CD14-positive monocyte (primary cell): ENCODE measurements around the gene SLC30A10. TPM values are rescaled to one million over a fixed set of nuclear protein-coding genes. Genes with fewer than 3 reads are reported as not detected.

ENCODE experiments used
- DNase-seq, 3 donors: peaks; one replicate each; pipeline ENCODE4 v3.0.0-alpha.2; 2011 to 2022
- H2AFZ ChIP-seq: 2 replicates; pipeline ENCODE4 v1.6.0; 2012; ENCODE audit warnings: mild to moderate bottlenecking, low read depth, low read length, inconsistent platforms; ENCODE audit not compliant: insufficient read depth, poor library complexity, severe bottlenecking
- H3K27ac ChIP-seq, 2 donors: 1 replicate in 1 of 2; 2 replicates in 1 of 2; pipeline ENCODE4 v1.5.1; 2012 to 2013; ENCODE audit warnings: low read length in 2 of 2, control low read depth in 1 of 2, inconsistent platforms in 1 of 2, low read depth in 1 of 2, mild to moderate bottlenecking in 1 of 2
- H3K27me3 ChIP-seq, 2 donors: one replicate each; pipeline versions ENCODE4 v1.6.0 to v1.6.1; 2011 to 2013; ENCODE audit warnings: low read length in 2 of 2; ENCODE audit not compliant: control insufficient read depth in 2 of 2, insufficient read depth in 2 of 2
- H3K36me3 ChIP-seq, 2 donors: replicated peaks in 1 of 2; 1 replicate in 1 of 2; 2 replicates in 1 of 2; pipeline versions ENCODE4 v1.5.1 to v1.6.1; 2012 to 2013; ENCODE audit warnings: low read length in 2 of 2, control low read depth in 1 of 2, inconsistent platforms in 1 of 2, mild to moderate bottlenecking in 1 of 2; ENCODE audit not compliant: insufficient read depth in 2 of 2, control insufficient read depth in 1 of 2
- H3K4me1 ChIP-seq, 2 donors: 1 replicate in 1 of 2; 2 replicates in 1 of 2; pipeline versions ENCODE4 v1.5.1 to v1.6.1; 2012 to 2013; ENCODE audit warnings: low read length in 2 of 2, control low read depth in 1 of 2, inconsistent platforms in 1 of 2, mild to moderate bottlenecking in 1 of 2, moderate library complexity in 1 of 2; ENCODE audit not compliant: insufficient read depth in 2 of 2, control insufficient read depth in 1 of 2
- H3K4me2 ChIP-seq: replicated peaks from 2 replicates; pipeline ENCODE3; 2012; ENCODE audit warnings: low read length, moderate library complexity, mild to moderate bottlenecking; ENCODE audit not compliant: poor library complexity, severe bottlenecking; ENCODE audit errors: extremely low read depth
- H3K4me3 ChIP-seq, 3 experiments: fragments of 200-600 bp in 1 of 3; sonication (generic) in 1 of 3; replicated peaks in 1 of 3; 1 replicate in 2 of 3; 2 replicates in 1 of 3; pipeline ENCODE4 v1.5.1; 2011 to 2013; ENCODE audit warnings: low read length in 3 of 3, mild to moderate bottlenecking in 3 of 3, control low read depth in 2 of 3, low read depth in 2 of 3, inconsistent platforms in 1 of 3, moderate library complexity in 1 of 3
- H3K79me2 ChIP-seq: 2 replicates; pipeline ENCODE4 v1.6.0; 2012; ENCODE audit warnings: mild to moderate bottlenecking, control low read depth, inconsistent platforms, low read length, moderate library complexity; ENCODE audit not compliant: insufficient read depth
- H3K9ac ChIP-seq: 2 replicates; pipeline ENCODE4 v1.6.0; 2017; ENCODE audit warnings: low read length, mild to moderate bottlenecking; ENCODE audit not compliant: insufficient read depth, poor library complexity, severe bottlenecking
- H3K9me3 ChIP-seq, 2 donors: replicated peaks in 1 of 2; 1 replicate in 1 of 2; 2 replicates in 1 of 2; pipeline versions ENCODE4 v1.5.1 to v1.6.1; 2012 to 2013; ENCODE audit warnings: low read length in 2 of 2, control low read depth in 1 of 2; ENCODE audit not compliant: control insufficient read depth in 1 of 2, insufficient read depth in 1 of 2
- H4K20me1 ChIP-seq: 2 replicates; pipeline ENCODE4 v1.6.0; 2012; ENCODE audit warnings: mild to moderate bottlenecking, low read length, control low read depth, moderate library complexity; ENCODE audit not compliant: insufficient read depth
- H3K27ac Mint-ChIP-seq, 7 donors: one replicate each; pipeline ENCODE4 v1.8.0; 2020; ENCODE audit warnings: mild to moderate bottlenecking in 7 of 7, mixed read lengths in 7 of 7, moderate library complexity in 6 of 7, inconsistent platforms in 2 of 7
- H3K27me3 Mint-ChIP-seq, 3 donors: one replicate each; pipeline ENCODE4 v1.8.0; 2021 to 2022; ENCODE audit warnings: low read depth in 3 of 3, mild to moderate bottlenecking in 3 of 3, mixed read lengths in 3 of 3, moderate library complexity in 3 of 3, inconsistent platforms in 1 of 3
- H3K36me3 Mint-ChIP-seq, 2 donors: one replicate each; pipeline ENCODE4 v1.8.0; 2020; ENCODE audit warnings: mixed read lengths in 2 of 2, inconsistent platforms in 1 of 2, mild to moderate bottlenecking in 1 of 2
- H3K4me1 Mint-ChIP-seq: one replicate; pipeline ENCODE4 v1.8.0; 2020; ENCODE audit warnings: mild to moderate bottlenecking, mixed read lengths
- H3K4me3 Mint-ChIP-seq, 2 donors: one replicate each; pipeline ENCODE4 v1.8.0; 2020; ENCODE audit warnings: mild to moderate bottlenecking in 2 of 2, mixed read lengths in 2 of 2, moderate library complexity in 1 of 2
- H3K9me3 Mint-ChIP-seq, 7 donors: one replicate each; pipeline ENCODE4 v1.8.0; 2020 to 2022; ENCODE audit warnings: mixed read lengths in 7 of 7, mild to moderate bottlenecking in 6 of 7, moderate library complexity in 6 of 7, inconsistent platforms in 2 of 7
- CTCF ChIP-seq: fragments of 200-600 bp; IDR thresholded peaks from one replicate; pipeline ENCODE4 v1.8.0; 2022; ENCODE audit warnings: antibody characterized with exemption, mild to moderate bottlenecking
- WGBS: methylation state at CpG from one replicate; pipeline ENCODE4 v1.1.5; 2013; ENCODE audit warnings: missing lambda C conversion rate; ENCODE audit not compliant: insufficient coverage; 5-methylcytosine and 5-hydroxymethylcytosine counted together
- intact Hi-C, 2 donors: fragments of 100-400 bp; cut with micrococcal nuclease; formaldehyde crosslinking; loops; one replicate each; pipeline versions ENCODE4 v1.15.0 to v1.15.1; 2023
- polyA plus RNA-seq, 3 donors: library from polyadenylated mRNA; depleted of rRNA in 1 of 3; unstranded in 2 of 3; stranded (reverse) in 1 of 3; fragments of 300-500 nt in 2 of 3; fragments of >200 nt in 1 of 3; fragmentation: Illumina TruSeq in 2 of 3; gene quantifications; 1 replicate in 2 of 3; 2 replicates in 1 of 3; pipeline ENCODE4 v1.2.3, GENCODE V29; 2012 to 2021

Gene SLC30A10
- polyA plus RNA-seq, 3 donors: not detected

GRCh38 chr1:219967361-219967760, 39.0 kb upstream of the SLC30A10 start:
- no peak overlapping the region for H3K4me3 Mint-ChIP-seq
- no peak for DNase-seq
- 82% methylated on average over 4 of the region's 4 CpGs for WGBS
- no peaks in the 10 kb centered on the region for H4K20me1 ChIP-seq
- H3K4me1 ChIP-seq: no peaks in the 10 kb centered on the region
- peaks cover 1 to 3% (median 1%) of the 10 kb centered on the region in 3 donors for H3K27me3 Mint-ChIP-seq
- H3K4me1 Mint-ChIP-seq: no peaks in the 10 kb centered on the region
- peaks cover 33 to 49% of the 10 kb centered on the region in 2 donors for H3K36me3 ChIP-seq
- no peak overlapping the region for H3K4me3 ChIP-seq
- H3K27ac Mint-ChIP-seq: peak overlapping the region in 1 of 7 donors; percentile 29
- H3K36me3 Mint-ChIP-seq: peaks cover 39 to 41% of the 10 kb centered on the region in 2 donors
- H2AFZ ChIP-seq: no peak overlapping the region
- no peaks in the 10 kb centered on the region for H3K27me3 ChIP-seq
- H3K9me3 ChIP-seq: no peaks in the 10 kb centered on the region
- H3K9me3 Mint-ChIP-seq: peaks cover 0 to 2% (median 0%) of the 10 kb centered on the region in 7 donors
- no peak overlapping the region for H3K27ac ChIP-seq
- intact Hi-C loops: no loop called here
- no peak overlapping the region for H3K9ac ChIP-seq
- H3K4me2 ChIP-seq: no peak overlapping the region
- H3K79me2 ChIP-seq: no peaks in the 10 kb centered on the region
- TF ChIP-seq CTCF: no peak

- intact Hi-C loops: no loop called here
- no CpG with 5 or more reads among the region's 2 CpGs for WGBS
Observed at GRCh38 chr1:219966071-219966349, 37.7 kb upstream of the SLC30A10 start.

More at GRCh38 chr1:219966071-219966349, 37.7 kb upstream of the SLC30A10 start:
- Histone ChIP-seq H2AFZ (no peak overlapping the region), H3K4me3 (no peak overlapping the region), H3K36me3 (peaks cover 25 to 38% of the 10 kb centered on the region in 2 donors), H3K27ac (no peak overlapping the region), H3K4me1 (no peaks in the 10 kb centered on the region), H4K20me1 (no peaks in the 10 kb centered on the region), H3K4me2 (no peak overlapping the region), H3K79me2 (no peaks in the 10 kb centered on the region), H3K27me3 (no peaks in the 10 kb centered on the region), H3K9ac (no peak overlapping the region), H3K9me3 (no peaks in the 10 kb centered on the region)
- no peak for DNase-seq
- peaks cover 0 to 2% (median 0%) of the 10 kb centered on the region in 7 donors for H3K9me3 Mint-ChIP-seq
- H3K36me3 Mint-ChIP-seq: peaks cover 32 to 36% of the 10 kb centered on the region in 2 donors
- peaks cover 1 to 3% (median 1%) of the 10 kb centered on the region in 3 donors for H3K27me3 Mint-ChIP-seq
- no peak overlapping the region for H3K4me3 Mint-ChIP-seq
- no peak overlapping the region for H3K27ac Mint-ChIP-seq
- H3K4me1 Mint-ChIP-seq: no peaks in the 10 kb centered on the region
- TF ChIP-seq CTCF: no peak
